HEK293 (cell line): ENCODE data around the gene BRD3OS.

Source experiments
- CTCF ChIA-PET: fragments of 350-600 bp; formaldehyde crosslinking; extraction: SDS; loops from one replicate; lab custom pipeline; 2021; ENCODE audit warnings: antibody characterized with exemption; lab: Yijun Ruan, JAX
- POLR2A ChIA-PET: fragments of 300-600 bp; formaldehyde crosslinking; extraction: SDS; loops from one replicate; lab custom pipeline; 2020; ENCODE audit warnings: antibody characterized with exemption, inconsistent platforms; lab: Yijun Ruan, JAX
- H3K27ac ChIP-seq: fragments of 200-500 bp; sonication (Bioruptor generic); 2 replicates; pipeline ENCODE4 v1.5.1; 2014; ENCODE audit warnings: low read depth, low read length, control low read depth, inconsistent platforms; ENCODE audit errors: extremely low read depth
- H3K36me3 ChIP-seq, 2 experiments: fragments of 200-500 bp in 1 of 2; sonication (Bioruptor generic) in 1 of 2; 1 replicate in 1 of 2; 2 replicates in 1 of 2; pipeline ENCODE4 v1.5.1; 2014 to 2017; ENCODE audit warnings: inconsistent platforms in 2 of 2, low read length in 2 of 2; ENCODE audit not compliant: control insufficient read depth in 2 of 2, insufficient read depth in 1 of 2
- H3K4me1 ChIP-seq: fragments of 200-500 bp; sonication (Bioruptor generic); 2 replicates; pipeline ENCODE4 v1.5.1; 2014; ENCODE audit warnings: mild to moderate bottlenecking, low read length, inconsistent platforms; ENCODE audit not compliant: control insufficient read depth, insufficient read depth
- H3K4me3 ChIP-seq: 2 replicates; pipeline ENCODE4 v1.5.1; 2011; ENCODE audit warnings: low read depth, mild to moderate bottlenecking, control low read depth, low read length, moderate library complexity
- H3K9me3 ChIP-seq: fragments of 200-500 bp; sonication (Bioruptor generic); 2 replicates; pipeline ENCODE4 v1.5.1; 2014; ENCODE audit warnings: low read depth, low read length, inconsistent platforms; ENCODE audit not compliant: control insufficient read depth, insufficient read depth
- CTCF ChIP-seq: fragments of 450-650 bp; formaldehyde crosslinking; IDR thresholded peaks from 2 replicates; pipeline ENCODE4 v1.5.1; 2016; ENCODE audit warnings: missing biosample characterization, missing genetic modification characterization
- GFI1B ChIP-seq: fragments of 450-650 bp; formaldehyde crosslinking; IDR thresholded peaks from 2 replicates; pipeline ENCODE4 v1.5.1; 2016; ENCODE audit warnings: missing biosample characterization, missing genetic modification characterization
- GLIS1 ChIP-seq: fragments of 450-650 bp; formaldehyde crosslinking; IDR thresholded peaks from 2 replicates; pipeline ENCODE4 v1.5.1; 2016; ENCODE audit warnings: missing biosample characterization, missing genetic modification characterization
- GLIS2 ChIP-seq: fragments of 450-650 bp; formaldehyde crosslinking; IDR thresholded peaks from 2 replicates; pipeline ENCODE4 v1.5.1; 2016; ENCODE audit warnings: missing biosample characterization, missing genetic modification characterization
- IKZF3 ChIP-seq: fragments of 450-650 bp; IDR thresholded peaks from 2 replicates; pipeline ENCODE4 v1.5.0; 2018; ENCODE audit warnings: missing biosample characterization, mild to moderate bottlenecking, missing genetic modification characterization, moderate library complexity
- PRDM1 ChIP-seq: fragments of 450-650 bp; formaldehyde crosslinking; IDR thresholded peaks from 2 replicates; pipeline ENCODE4; 2016; ENCODE audit warnings: missing biosample characterization, missing genetic modification characterization
- ZBTB49 ChIP-seq: fragments of 450-650 bp; formaldehyde crosslinking; IDR thresholded peaks from 2 replicates; pipeline ENCODE4 v1.5.1; 2016; ENCODE audit warnings: missing biosample characterization, missing genetic modification characterization, low read depth
- ZBTB7A ChIP-seq: fragments of 450-650 bp; formaldehyde crosslinking; IDR thresholded peaks from 2 replicates; pipeline ENCODE4 v1.5.1; 2016; ENCODE audit warnings: low read depth, missing biosample characterization, missing genetic modification characterization
- ZIC2 ChIP-seq: fragments of 450-650 bp; formaldehyde crosslinking; IDR thresholded peaks from 2 replicates; pipeline ENCODE4 v1.5.1; 2016; ENCODE audit warnings: missing biosample characterization, missing genetic modification characterization
- ZNF132 ChIP-seq: fragments of 450-650 bp; formaldehyde crosslinking; IDR thresholded peaks from 2 replicates; pipeline ENCODE4 v1.5.1; 2017; ENCODE audit warnings: missing biosample characterization, missing genetic modification characterization, borderline replicate concordance
- ZNF26 ChIP-seq: fragments of 450-650 bp; formaldehyde crosslinking; IDR thresholded peaks from 2 replicates; pipeline ENCODE4 v1.5.1; 2016; ENCODE audit warnings: missing biosample characterization, missing genetic modification characterization
- ZNF362 ChIP-seq: fragments of 450-650 bp; formaldehyde crosslinking; IDR thresholded peaks from 2 replicates; pipeline ENCODE4 v1.5.1; 2016; ENCODE audit warnings: missing biosample characterization, missing genetic modification characterization
- ZNF391 ChIP-seq: fragments of 450-650 bp; formaldehyde crosslinking; IDR thresholded peaks from 2 replicates; pipeline ENCODE4 v1.5.1; 2016; ENCODE audit warnings: low read depth, missing biosample characterization, missing genetic modification characterization, borderline replicate concordance
- ZNF548 ChIP-seq: fragments of 450-650 bp; formaldehyde crosslinking; IDR thresholded peaks from 2 replicates; pipeline ENCODE4 v1.5.1; 2016; ENCODE audit warnings: missing biosample characterization, missing genetic modification characterization
- ZNF621 ChIP-seq: fragments of 450-650 bp; formaldehyde crosslinking; IDR thresholded peaks from 2 replicates; pipeline ENCODE4 v1.5.1; 2017; ENCODE audit warnings: missing biosample characterization, missing genetic modification characterization
- ZNF785 ChIP-seq: fragments of 450-650 bp; formaldehyde crosslinking; IDR thresholded peaks from 2 replicates; pipeline ENCODE4 v1.5.1; 2016; ENCODE audit warnings: missing biosample characterization, missing genetic modification characterization
- ZNF792 ChIP-seq: fragments of 450-650 bp; formaldehyde crosslinking; IDR thresholded peaks from 2 replicates; pipeline ENCODE4 v1.5.1; 2016; ENCODE audit warnings: missing biosample characterization, missing genetic modification characterization

Gene BRD3OS

GRCh38 chr9:134057751-134058701 is 32.7 kb downstream of the BRD3OS start:
- Histone ChIP-seq H3K36me3 (peaks cover 0 to 19% of the 10 kb centered on the region in 2 experiments; a peak in 1 of 3 replicates), H3K9me3 (no peaks in the 10 kb centered on the region), H3K4me1 (no peaks in the 10 kb centered on the region), H3K4me3 (no peak overlapping the region), H3K27ac (no peak overlapping the region)
- TF ChIP-seq ZBTB7A (tag by site-specific recombination): no peak
- no peak for TF ChIP-seq ZNF26 (tag by site-specific recombination)
- TF ChIP-seq ZNF132: no peak
- TF ChIP-seq GLIS1: peak; percentile 82
- TF ChIP-seq ZNF362 (tag by site-specific recombination): no peak
- TF ChIP-seq ZBTB49 (tag by site-specific recombination): no peak
- no peak for TF ChIP-seq CTCF (tag by site-specific recombination)
- TF ChIP-seq ZNF391 (tag by site-specific recombination): no peak
- peak; percentile 92 for TF ChIP-seq ZIC2
- TF ChIP-seq GFI1B (tag by site-specific recombination): no peak
- TF ChIP-seq ZNF785: no peak
- peak; percentile 51 for TF ChIP-seq GLIS2 (tag by site-specific recombination)
- no peak for TF ChIP-seq ZNF792 (tag by site-specific recombination)
- POLR2A ChIA-PET: no interaction called here
- CTCF ChIA-PET: no interaction called here

GRCh38 chr9:134058716-134059115 is 33.4 kb downstream of the BRD3OS start:
- Histone ChIP-seq H3K27ac (no peak overlapping the region), H3K36me3 (peaks cover 0 to 17% of the 10 kb centered on the region in 2 experiments; a peak in 1 of 3 replicates), H3K4me1 (no peaks in the 10 kb centered on the region), H3K4me3 (no peak overlapping the region), H3K9me3 (no peaks in the 10 kb centered on the region)
- TF ChIP-seq IKZF3 (tag by site-specific recombination) (no peak), ZNF621 (tag by site-specific recombination) (no peak), PRDM1 (tag by site-specific recombination) (no peak), ZNF548 (tag by site-specific recombination) (no peak)
- CTCF ChIA-PET: no interaction called here
- POLR2A ChIA-PET: no interaction called here
